ENCODE measurements around the gene PAGE2.

DNA sequence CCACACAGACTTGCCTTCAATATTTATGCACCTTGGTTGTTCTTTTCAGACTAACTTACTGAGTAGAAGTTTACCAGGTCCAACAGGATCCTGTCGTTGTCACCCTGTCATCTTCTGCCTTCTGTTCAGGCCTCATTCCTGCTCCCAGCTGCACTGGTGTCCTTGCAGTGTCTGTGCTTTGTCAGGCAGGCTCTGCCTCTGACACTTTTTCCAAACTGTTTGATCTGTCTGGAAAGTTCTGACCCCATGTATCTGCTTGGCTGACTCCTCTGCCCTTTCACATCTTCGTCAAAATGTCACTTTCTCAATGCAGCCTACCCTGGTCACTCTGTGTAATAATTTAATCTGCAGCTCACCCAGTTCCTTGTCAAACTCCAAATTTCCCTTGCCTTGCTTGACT lies 9.9 kb downstream of the PAGE2 start:
- TF ChIP-seq, protein P1, sequence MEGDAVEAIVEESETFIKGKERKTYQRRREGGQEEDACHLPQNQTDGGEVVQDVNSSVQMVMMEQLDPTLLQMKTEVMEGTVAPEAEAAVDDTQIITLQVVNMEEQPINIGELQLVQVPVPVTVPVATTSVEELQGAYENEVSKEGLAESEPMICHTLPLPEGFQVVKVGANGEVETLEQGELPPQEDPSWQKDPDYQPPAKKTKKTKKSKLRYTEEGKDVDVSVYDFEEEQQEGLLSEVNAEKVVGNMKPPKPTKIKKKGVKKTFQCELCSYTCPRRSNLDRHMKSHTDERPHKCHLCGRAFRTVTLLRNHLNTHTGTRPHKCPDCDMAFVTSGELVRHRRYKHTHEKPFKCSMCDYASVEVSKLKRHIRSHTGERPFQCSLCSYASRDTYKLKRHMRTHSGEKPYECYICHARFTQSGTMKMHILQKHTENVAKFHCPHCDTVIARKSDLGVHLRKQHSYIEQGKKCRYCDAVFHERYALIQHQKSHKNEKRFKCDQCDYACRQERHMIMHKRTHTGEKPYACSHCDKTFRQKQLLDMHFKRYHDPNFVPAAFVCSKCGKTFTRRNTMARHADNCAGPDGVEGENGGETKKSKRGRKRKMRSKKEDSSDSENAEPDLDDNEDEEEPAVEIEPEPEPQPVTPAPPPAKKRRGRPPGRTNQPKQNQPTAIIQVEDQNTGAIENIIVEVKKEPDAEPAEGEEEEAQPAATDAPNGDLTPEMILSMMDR (IDR thresholded peaks at IDR 0.05) = no peak
- no peak for TF ChIP-seq POLR2A (IDR thresholded peaks at IDR 0.05)
